ENCODE results near the gene GRIA1. TPM values are rescaled to one million over a fixed set of nuclear protein-coding genes. Genes with fewer than 3 reads are reported as not detected.

GRIA1 gene
- total RNA-seq, 4 donors from 2014 or later: 0.48 to 1.00 TPM; not detected in 2

- WGBS, 2 donors (ENCODE audit: low coverage in 1 of 2): 88% methylated on average over 2 of the region's 2 CpGs; no CpG with 5 or more reads in 1 of the 2 donors
- no peak overlapping the region for H3K27ac ChIP-seq
- TF ChIP-seq POLR2AphosphoS5 (IDR thresholded peaks at IDR 0.05) (no peak), POLR2A (IDR thresholded peaks at IDR 0.05) (no peak), EP300 (IDR thresholded peaks at IDR 0.05; ENCODE audit: low read depth) (no peak), CTCF (IDR thresholded peaks at IDR 0.05) (no peak)
- peaks cover 0 to 5% of the 10 kb centered on the region in 2 donors for H3K9me3 ChIP-seq
- DNase-seq: no peak
- in situ Hi-C loops (cut with MboI; ENCODE audit: low pct_ligation_motif_present in 1 of 4, low pct_unique_long_range_greater_than_20kb in 1 of 4, low sequenced_read_pairs in 3 of 4): no loop called here
- no peaks in the 10 kb centered on the region for H3K27me3 ChIP-seq
- no peaks in the 10 kb centered on the region for H3K4me1 ChIP-seq
- intact Hi-C loops (cut with DNase I; ENCODE audit: low total_unique reads): no loop called here
- no peaks in the 10 kb centered on the region for H3K36me3 ChIP-seq
- no peak overlapping the region for H3K4me3 ChIP-seq
These were observed 266.1 kb downstream of the GRIA1 start for GRCh38 chr5:153756540-153756939.

GRCh38 chr5:153765987-153766386 lies 275.5 kb downstream of the GRIA1 start:
- Histone ChIP-seq H3K4me1 (no peaks in the 10 kb centered on the region), H3K36me3 (no peaks in the 10 kb centered on the region), H3K4me3 (no peak overlapping the region), H3K27me3 (no peaks in the 10 kb centered on the region), H3K9me3 (no peaks in the 10 kb centered on the region), H3K27ac (no peak overlapping the region)
- in situ Hi-C loops (cut with MboI; ENCODE audit: low pct_ligation_motif_present in 1 of 4, low pct_unique_long_range_greater_than_20kb in 1 of 4, low sequenced_read_pairs in 3 of 4) (no loop called here), intact Hi-C loops (cut with DNase I; ENCODE audit: low total_unique reads) (no loop called here)
- no peak for TF ChIP-seq CTCF (IDR thresholded peaks at IDR 0.05)
- no peak for TF ChIP-seq POLR2A (IDR thresholded peaks at IDR 0.05)
- TF ChIP-seq EP300 (IDR thresholded peaks at IDR 0.05; ENCODE audit: low read depth): no peak
- TF ChIP-seq POLR2AphosphoS5 (IDR thresholded peaks at IDR 0.05): no peak
- 67 to 83% methylated on average over 1 of the region's 1 CpG for WGBS, 2 donors (ENCODE audit: low coverage in 1 of 2)
- DNase-seq: no peak

GRCh38 chr5:153767221-153768188 lies 277.0 kb downstream of the GRIA1 start:
- no peaks in the 10 kb centered on the region for H3K36me3 ChIP-seq
- DNase-seq: no peak
- TF ChIP-seq POLR2A (IDR thresholded peaks at IDR 0.05): no peak
- TF ChIP-seq CTCF (IDR thresholded peaks at IDR 0.05): no peak
- TF ChIP-seq POLR2AphosphoS5 (IDR thresholded peaks at IDR 0.05): no peak
- no peak for TF ChIP-seq EP300 (IDR thresholded peaks at IDR 0.05; ENCODE audit: low read depth)
- 40 to 68% methylated on average over 2 to 4 of the region's 4 CpGs for WGBS, 2 donors (ENCODE audit: low coverage in 1 of 2)
- intact Hi-C loops (cut with DNase I; ENCODE audit: low total_unique reads) (no loop called here), in situ Hi-C loops (cut with MboI; ENCODE audit: low pct_ligation_motif_present in 1 of 4, low pct_unique_long_range_greater_than_20kb in 1 of 4, low sequenced_read_pairs in 3 of 4) (no loop called here)
- no peak overlapping the region for H3K27ac ChIP-seq
- H3K27me3 ChIP-seq: no peaks in the 10 kb centered on the region
- no peaks in the 10 kb centered on the region for H3K4me1 ChIP-seq
- no peak overlapping the region for H3K4me3 ChIP-seq
- H3K9me3 ChIP-seq: no peaks in the 10 kb centered on the region

GRCh38 chr5:153770066-153770465 lies 279.6 kb downstream of the GRIA1 start:
- no peak overlapping the region for H3K4me3 ChIP-seq
- 80 to 85% methylated on average over 3 to 5 of the region's 5 CpGs for WGBS, 2 donors (ENCODE audit: low coverage in 1 of 2)

More at GRCh38 chr5:153770066-153770465, 279.6 kb downstream of the GRIA1 start:
- Histone ChIP-seq H3K27me3 (no peaks in the 10 kb centered on the region), H3K36me3 (no peaks in the 10 kb centered on the region), H3K27ac (no peak overlapping the region), H3K9me3 (no peaks in the 10 kb centered on the region), H3K4me1 (no peaks in the 10 kb centered on the region)
- intact Hi-C loops (cut with DNase I; ENCODE audit: low total_unique reads) (no loop called here), in situ Hi-C loops (cut with MboI; ENCODE audit: low pct_ligation_motif_present in 1 of 4, low pct_unique_long_range_greater_than_20kb in 1 of 4, low sequenced_read_pairs in 3 of 4) (no loop called here)
- TF ChIP-seq EP300 (IDR thresholded peaks at IDR 0.05; ENCODE audit: low read depth) (no peak), POLR2A (IDR thresholded peaks at IDR 0.05) (no peak), POLR2AphosphoS5 (IDR thresholded peaks at IDR 0.05) (no peak), CTCF (IDR thresholded peaks at IDR 0.05) (no peak)
- DNase-seq: no peak

All from transverse colon (tissue), 4 donors.